ENCODE results near the gene BEND7. TPM values are rescaled to one million over a fixed set of nuclear protein-coding genes. Genes with fewer than 3 reads are reported as not detected.

Gene BEND7
- total and polyA plus RNA-seq, 7 donors = 6.1 to 27.6 (median 21.6) TPM

GRCh38 chr10:13485623-13486022 is 43.2 kb downstream of the BEND7 start:
- no peaks in the 10 kb centered on the region for H3K4me1 ChIP-seq
- WGBS, 3 donors = 93 to 97% (median 95%) methylated on average over 1 of the region's 1 CpG
- no peak overlapping the region for H3K4me3 ChIP-seq
- H3K27me3 ChIP-seq (ENCODE audit: insufficient read depth in 3 of 3, low read length in 2 of 3) = no peaks in the 10 kb centered on the region
- peaks cover 3 to 52% of the 10 kb centered on the region in 2 donors for H3K36me3 ChIP-seq (ENCODE audit: insufficient read depth in 1 of 2, low read depth in 1 of 2)
- H3K9me3 ChIP-seq = no peaks in the 10 kb centered on the region
- no peak overlapping the region for H3K27ac ChIP-seq
- ATAC-seq (no peak), DNase-seq (no peak)
- intact Hi-C loops (cut with DNase I) = no loop called here
- TF ChIP-seq CTCF (IDR thresholded peaks at IDR 0.05) = peak; percentile 5

- Histone ChIP-seq H3K9me3 (no peaks in the 10 kb centered on the region), H3K27me3 (ENCODE audit: insufficient read depth in 3 of 3, low read length in 2 of 3) (no peaks in the 10 kb centered on the region), H3K4me3 (no peak overlapping the region), H3K27ac (no peak overlapping the region), H3K4me1 (no peaks in the 10 kb centered on the region), H3K36me3 (ENCODE audit: insufficient read depth in 1 of 2, low read depth in 1 of 2) (peaks cover 0 to 54% of the 10 kb centered on the region in 2 donors)
- intact Hi-C loops (cut with DNase I) = no loop called here
- ATAC-seq = no peak
- WGBS, 3 donors = 80 to 87% (median 81%) methylated on average over 9 of the region's 9 CpGs
- no peak for DNase-seq
- no peak for TF ChIP-seq CTCF (IDR thresholded peaks at IDR 0.05)
Measured at GRCh38 chr10:13483951-13484350, 44.9 kb downstream of the BEND7 start.

- Histone ChIP-seq H3K4me1 (no peaks in the 10 kb centered on the region), H3K9me3 (no peaks in the 10 kb centered on the region), H3K4me3 (no peak overlapping the region), H3K27me3 (ENCODE audit: insufficient read depth in 3 of 3, low read length in 2 of 3) (no peaks in the 10 kb centered on the region), H3K27ac (no peak overlapping the region), H3K36me3 (ENCODE audit: insufficient read depth in 1 of 2, low read depth in 1 of 2) (peaks cover 0 to 58% of the 10 kb centered on the region in 2 donors)
- ATAC-seq = no peak
- no peak for DNase-seq
- intact Hi-C loops (cut with DNase I) = no loop called here
- WGBS, 3 donors = 82 to 86% (median 85%) methylated on average over 3 of the region's 3 CpGs
- TF ChIP-seq CTCF (IDR thresholded peaks at IDR 0.05) = no peak
Measured at GRCh38 chr10:13483073-13483472, 45.7 kb downstream of the BEND7 start.

- no peak for TF ChIP-seq CTCF (IDR thresholded peaks at IDR 0.05)
- Histone ChIP-seq H3K4me3 (no peak overlapping the region), H3K27me3 (ENCODE audit: insufficient read depth in 3 of 3, low read length in 2 of 3) (no peaks in the 10 kb centered on the region), H3K9me3 (no peaks in the 10 kb centered on the region), H3K27ac (no peak overlapping the region), H3K4me1 (no peaks in the 10 kb centered on the region), H3K36me3 (ENCODE audit: insufficient read depth in 1 of 2, low read depth in 1 of 2) (peaks cover 0 to 57% of the 10 kb centered on the region in 2 donors)
- WGBS, 3 donors = 78 to 92% (median 82%) methylated on average over 10 of the region's 10 CpGs
- no peak for ATAC-seq
- DNase-seq = no peak
- intact Hi-C loops (cut with DNase I) = no loop called here
Measured at GRCh38 chr10:13481690-13482089, 47.1 kb downstream of the BEND7 start.

- no peaks in the 10 kb centered on the region for H3K4me1 ChIP-seq
- H3K4me3 ChIP-seq = no peak overlapping the region
- H3K27me3 ChIP-seq (ENCODE audit: insufficient read depth in 3 of 3, low read length in 2 of 3) = no peaks in the 10 kb centered on the region
- no peak for TF ChIP-seq CTCF (IDR thresholded peaks at IDR 0.05)
- H3K36me3 ChIP-seq (ENCODE audit: insufficient read depth in 1 of 2, low read depth in 1 of 2) = peaks cover 0 to 49% of the 10 kb centered on the region in 2 donors
- intact Hi-C loops (cut with DNase I) = no loop called here
- H3K27ac ChIP-seq = no peak overlapping the region
- ATAC-seq (no peak), DNase-seq (no peak)
- no peaks in the 10 kb centered on the region for H3K9me3 ChIP-seq
Measured at GRCh38 chr10:13475124-13475523, 53.7 kb downstream of the BEND7 start.

Data from psoas muscle (tissue), 8 donors.